Measurements from ENCODE around the gene PRDM10.

GRCh38 chr11:129978447-129978846 lies 24.2 kb downstream of the PRDM10 start:
- TF ChIP-seq CTCF (conservative IDR thresholded peaks at IDR 0.05; ENCODE audit: low read depth, low read length), result no peak
- no peak for TF ChIP-seq EZH2 (IDR thresholded peaks at IDR 0.05; ENCODE audit: borderline replicate concordance, low read depth, low read length, poor library complexity, severe bottlenecking)

All from A673 (cell line).